K562 (cell line): ENCODE results near the gene NPIPB6.
"Not testable (repeated sequence)": the region's sequence is repeated elsewhere in the genome, so short reads cannot be mapped to it uniquely, and the experiment has no call there.

ENCODE experiments used
- BHLHE40 ChIP-seq: IDR thresholded peaks from 2 replicates; pipeline ENCODE4 v1.6.1; 2011; ENCODE audit warnings: low read length, improper control_type of control experiment
- CHD1 ChIP-seq: fragments of 200-600 bp; sonication (generic); IDR thresholded peaks from one replicate; pipeline ENCODE4 v1.6.1; 2012; ENCODE audit warnings: mild to moderate bottlenecking, moderate library complexity, low read length, inconsistent platforms
- CREB3 ChIP-seq: fragments of 450-650 bp; conservative IDR thresholded peaks from 2 replicates; pipeline ENCODE4 v1.6.1; 2016; ENCODE audit warnings: missing genetic modification characterization, low read depth, mild to moderate bottlenecking, missing compliant biosample characterization, moderate library complexity
- CTCF ChIP-seq, 3 experiments: IDR thresholded peaks in 2 of 3; conservative IDR thresholded peaks in 1 of 3; 2 replicates each; pipeline ENCODE4 v1.5.1; 2011 to 2012; ENCODE audit warnings: low read length in 3 of 3, mild to moderate bottlenecking in 3 of 3, control low read depth in 2 of 3, improper control_type of control experiment in 1 of 3, inconsistent platforms in 1 of 3, low read depth in 1 of 3, mixed read lengths in 1 of 3, moderate library complexity in 1 of 3; ENCODE audit not compliant: insufficient read depth in 2 of 3
- ESRRB ChIP-seq: fragments of 250-450 bp; sonication (Bioruptor Pico); IDR thresholded peaks from 2 replicates; pipeline ENCODE4 v1.5.0; 2020; ENCODE audit warnings: mild to moderate bottlenecking, moderate library complexity, borderline replicate concordance
- HDAC2 ChIP-seq: fragments of 450-650 bp; IDR thresholded peaks from 2 replicates; pipeline ENCODE4 v1.6.1; 2016; ENCODE audit warnings: mild to moderate bottlenecking
- L3MBTL2 ChIP-seq: fragments of 450-650 bp; IDR thresholded peaks from 2 replicates; pipeline ENCODE4 v1.6.1; 2016; ENCODE audit warnings: mild to moderate bottlenecking, moderate library complexity
- NFE2 ChIP-seq: IDR thresholded peaks from 2 replicates; pipeline ENCODE4 v1.6.1; 2014; ENCODE audit warnings: antibody characterized with exemption, low read depth
- OTX1 ChIP-seq: fragments of 450-650 bp; formaldehyde crosslinking; IDR thresholded peaks from 2 replicates; pipeline ENCODE4 v1.4.0; 2022; ENCODE audit warnings: mild to moderate bottlenecking
- RUNX1 ChIP-seq: sonication (generic); IDR thresholded peaks from 2 replicates; pipeline ENCODE4 v1.6.1; 2016; ENCODE audit warnings: antibody characterized with exemption, low read depth
- USF2 ChIP-seq: sonication (generic); formaldehyde crosslinking; IDR thresholded peaks from 2 replicates; pipeline ENCODE4 v1.5.0; 2020; ENCODE audit warnings: missing genetic modification reagents
- ZBTB34 ChIP-seq: fragments of 250-450 bp; sonication (Bioruptor Pico); IDR thresholded peaks from 2 replicates; pipeline ENCODE4 v1.8.0; 2021; ENCODE audit warnings: mild to moderate bottlenecking, moderate library complexity

- TF ChIP-seq BHLHE40; USF2; RUNX1; CREB3 (tag); OTX1 (CRISPR knock-in tag); CTCF (IDR thresholded peaks at IDR 0.05 in 2 of 3, conservative IDR thresholded peaks at IDR 0.05 in 1 of 3; ENCODE audit: insufficient read depth in 2 of 3, low read depth in 1 of 3, low read length in 3 of 3); CHD1; ESRRB; NFE2; ZBTB34 (CRISPR knock-in tag); L3MBTL2; HDAC2: not testable (repeated sequence)
Measured at GRCh38 chr16:28392054-28392453, 28.7 kb upstream of the NPIPB6 start.
